Activated B cell treated with CpG ODN at 0.5 μM for 24 hours (primary cell): Measurements from ENCODE around the gene PRM1. TPM values are rescaled to one million over a fixed set of nuclear protein-coding genes. Genes with fewer than 3 reads are reported as not detected.
"Not testable (repeated sequence)": the region's sequence is repeated elsewhere in the genome, so short reads cannot be mapped to it uniquely, and the experiment has no call there.

ENCODE experiments used
- ATAC-seq: fragments of 200-7000 bp; cut with Tn5 transposase; one replicate; pipeline ENCODE4 v1.10.0; 2021; ENCODE audit warnings: low read depth, mild to moderate bottlenecking, moderate library complexity
- CTCF ChIA-PET: fragments of 350-600 bp; sonication (Branson Sonifier 250); formaldehyde crosslinking; loops from one replicate; lab custom pipeline; 2021; ENCODE audit warnings: antibody characterized with exemption; lab: Charles Lee
- POLR2A ChIA-PET: fragments of 350-600 bp; sonication (Branson Sonifier 250); formaldehyde crosslinking; loops from one replicate; lab custom pipeline; 2021; ENCODE audit warnings: antibody characterized with exemption; lab: Charles Lee
- DNase-seq: peaks from one replicate; pipeline ENCODE4 v3.0.0; 2022
- H3K27ac Mint-ChIP-seq: one replicate; pipeline ENCODE4 v1.8.0; 2020; ENCODE audit warnings: mixed read lengths
- H3K27me3 Mint-ChIP-seq: one replicate; pipeline ENCODE4 v1.8.0; 2021; ENCODE audit warnings: mixed read lengths
- H3K36me3 Mint-ChIP-seq: one replicate; pipeline ENCODE4 v1.8.0; 2021; ENCODE audit warnings: low read depth, mixed read lengths
- H3K4me1 Mint-ChIP-seq: one replicate; pipeline ENCODE4 v1.8.0; 2021; ENCODE audit warnings: mixed read lengths
- H3K4me3 Mint-ChIP-seq: one replicate; pipeline ENCODE4 v1.8.0; 2020; ENCODE audit warnings: mild to moderate bottlenecking, mixed read lengths
- H3K9me3 Mint-ChIP-seq: one replicate; pipeline ENCODE4 v1.8.0; 2020; ENCODE audit warnings: mixed read lengths
- CTCF ChIP-seq: fragments of 200-600 bp; IDR thresholded peaks from one replicate; pipeline ENCODE4 v1.8.0; 2022; ENCODE audit warnings: antibody characterized with exemption, mild to moderate bottlenecking
- intact Hi-C: fragments of 100-400 bp; cut with micrococcal nuclease; formaldehyde crosslinking; loops from one replicate; pipeline ENCODE4 v1.15.1; 2024
- total RNA-seq: library from RNA; stranded (reverse); gene quantifications from 2 replicates; pipeline ENCODE4 v1.2.3, GENCODE V29; 2022

Gene PRM1
- total RNA-seq, 1 donor from 2014 or later: not detected

GRCh38 chr16:11301645-11302501 lies 20.7 kb upstream of the PRM1 start:
- POLR2A ChIA-PET: interaction anchor here (0.7 to 5.7 kb wide), 3 partner anchors 17 to 345 kb away, joined by 3 to 197 read pairs (median 8); partner anchors contain the start of gene SOCS1
- H3K4me1 Mint-ChIP-seq: peaks cover 58% of the 10 kb centered on the region
- intact Hi-C loops: no loop called here
- no peaks in the 10 kb centered on the region for H3K27me3 Mint-ChIP-seq
- no peak for TF ChIP-seq CTCF
- ATAC-seq: no peak
- CTCF ChIA-PET: no interaction called here
- no peaks in the 10 kb centered on the region for H3K36me3 Mint-ChIP-seq
- DNase-seq: no peak
- H3K27ac Mint-ChIP-seq: peak overlapping the region; percentile 67
- H3K4me3 Mint-ChIP-seq: no peak overlapping the region
- no peaks in the 10 kb centered on the region for H3K9me3 Mint-ChIP-seq

GRCh38 chr16:11300560-11300892 lies 19.4 kb upstream of the PRM1 start:
- POLR2A ChIA-PET: interaction anchor here (0.8 to 5.7 kb wide), 7 partner anchors 9 to 361 kb away, joined by 3 to 197 read pairs (median 12); partner anchors contain the start of gene SOCS1
- intact Hi-C loops: no loop called here
- no peak overlapping the region for H3K27ac Mint-ChIP-seq
- no peaks in the 10 kb centered on the region for H3K36me3 Mint-ChIP-seq
- H3K4me1 Mint-ChIP-seq: peaks cover 55% of the 10 kb centered on the region
- H3K4me3 Mint-ChIP-seq: no peak overlapping the region
- no peaks in the 10 kb centered on the region for H3K9me3 Mint-ChIP-seq
- DNase-seq (no peak), ATAC-seq (no peak)
- H3K27me3 Mint-ChIP-seq: no peaks in the 10 kb centered on the region
- no peak for TF ChIP-seq CTCF
- CTCF ChIA-PET: interaction anchor here (0.7 to 4.3 kb wide), 2 partner anchors 11 to 43 kb away, joined by 3 to 94 read pairs; partner anchors contain the start of gene SOCS1

GRCh38 chr16:11299865-11300559 lies 18.9 kb upstream of the PRM1 start:
- ATAC-seq (no peak), DNase-seq (no peak)
- Mint-ChIP-seq H3K9me3 (no peaks in the 10 kb centered on the region), H3K4me3 (no peak overlapping the region), H3K4me1 (peaks cover 55% of the 10 kb centered on the region), H3K27me3 (no peaks in the 10 kb centered on the region), H3K36me3 (no peaks in the 10 kb centered on the region), H3K27ac (peak overlapping the region; percentile 18)
- POLR2A ChIA-PET: interaction anchor here (0.5 to 5.7 kb wide), 10 partner anchors 10 to 421 kb away, joined by 3 to 197 read pairs (median 9); partner anchors contain the start of gene SOCS1
- CTCF ChIA-PET: interaction anchor here (0.7 to 4.3 kb wide), 3 partner anchors 11 to 43 kb away, joined by 3 to 94 read pairs (median 28); partner anchors contain the start of gene SOCS1
- no peak for TF ChIP-seq CTCF
- intact Hi-C loops: loop anchor here (5.0 kb wide), 1 partner anchor 223 kb away; no protein-coding TSS in a partner anchor

GRCh38 chr16:11298950-11299547 lies 17.9 kb upstream of the PRM1 start:
- H3K27me3 Mint-ChIP-seq, H3K36me3 Mint-ChIP-seq, DNase-seq, H3K9me3 Mint-ChIP-seq, ATAC-seq: not testable (repeated sequence)
- CTCF ChIA-PET: interaction anchor here (1.1 to 4.3 kb wide), 10 partner anchors 10 to 345 kb away, joined by 3 to 94 read pairs (median 15); partner anchors contain the start of gene SOCS1
- POLR2A ChIA-PET: interaction anchor here (0.6 to 5.7 kb wide), 13 partner anchors 11 to 420 kb away, joined by 3 to 197 read pairs (median 14); partner anchors contain the start of gene SOCS1
- Mint-ChIP-seq H3K4me3 (peak overlapping the region; percentile 54), H3K27ac (peak overlapping the region; percentile 82), H3K4me1 (peaks cover 60% of the 10 kb centered on the region)
- intact Hi-C loops: loop anchor here (5.0 kb wide), 1 partner anchor 222 kb away; no protein-coding TSS in a partner anchor
